Brain microvascular endothelial cell (primary cell): ENCODE data around the gene SLC25A33.

Experiments
- DNase-seq: peaks from one replicate; pipeline ENCODE4 v3.0.0-alpha.2; 2020
- H3K27ac ChIP-seq: fragments of 250-450 bp; sonication (Bioruptor Pico); 2 replicates; pipeline ENCODE4 v1.5.1; 2020; ENCODE audit warnings: mild to moderate bottlenecking, moderate library complexity
- H3K27me3 ChIP-seq: fragments of 250-450 bp; sonication (Bioruptor Pico); replicated peaks from 2 replicates; pipeline ENCODE4 v1.5.1; 2020; ENCODE audit warnings: mild to moderate bottlenecking
- H3K36me3 ChIP-seq: fragments of 250-450 bp; sonication (Bioruptor Pico); replicated peaks from 2 replicates; pipeline ENCODE4 v1.5.1; 2020; ENCODE audit warnings: mild to moderate bottlenecking
- H3K4me3 ChIP-seq: 2 replicates; pipeline ENCODE4 v1.5.1; 2011; ENCODE audit warnings: low read depth, mild to moderate bottlenecking, control low read depth, low read length, moderate library complexity
- CTCF ChIP-seq: IDR thresholded peaks from 2 replicates; pipeline ENCODE4 v1.5.1; 2011; ENCODE audit warnings: low read depth, mild to moderate bottlenecking, moderate library complexity, low read length, control low read depth, inconsistent platforms; ENCODE audit errors: missing control alignments
- in situ Hi-C: cut with HindIII; loops from 2 replicates; pipeline ENCODE4 v1.10.0; 2017; ENCODE audit warnings: low sequenced_read_pairs, low pct_ligation_motif_present

Gene SLC25A33

GRCh38 chr1:9604836-9605235, 65.6 kb downstream of the SLC25A33 start:
- Histone ChIP-seq H3K27ac (no peak overlapping the region), H3K4me3 (no peak overlapping the region), H3K36me3 (peaks cover 14% of the 10 kb centered on the region), H3K27me3 (no peaks in the 10 kb centered on the region)
- DNase-seq: no peak
- in situ Hi-C loops: no loop called here
- TF ChIP-seq CTCF: no peak

- TF ChIP-seq CTCF: no peak
- in situ Hi-C loops: no loop called here
Measured at GRCh38 chr1:9605946-9606455, 66.7 kb downstream of the SLC25A33 start.

GRCh38 chr1:9606458-9606857, 67.2 kb downstream of the SLC25A33 start:
- Histone ChIP-seq H3K27me3 (no peaks in the 10 kb centered on the region), H3K27ac (no peak overlapping the region), H3K4me3 (no peak overlapping the region), H3K36me3 (peaks cover 11% of the 10 kb centered on the region)
- no peak for DNase-seq
- TF ChIP-seq CTCF: no peak
- in situ Hi-C loops: no loop called here

More at GRCh38 chr1:9605946-9606455, 66.7 kb downstream of the SLC25A33 start:
- peaks cover 15% of the 10 kb centered on the region for H3K36me3 ChIP-seq
- no peaks in the 10 kb centered on the region for H3K27me3 ChIP-seq
- H3K27ac ChIP-seq: no peak overlapping the region
- DNase-seq: no peak
- no peak overlapping the region for H3K4me3 ChIP-seq

GRCh38 chr1:9606948-9607347, 67.7 kb downstream of the SLC25A33 start:
- Histone ChIP-seq H3K27me3 (no peaks in the 10 kb centered on the region), H3K36me3 (peaks cover 8% of the 10 kb centered on the region), H3K4me3 (no peak overlapping the region), H3K27ac (no peak overlapping the region)
- DNase-seq: no peak
- TF ChIP-seq CTCF: no peak
- in situ Hi-C loops: no loop called here

GRCh38 chr1:9607352-9607751, 68.1 kb downstream of the SLC25A33 start:
- in situ Hi-C loops: no loop called here
- no peaks in the 10 kb centered on the region for H3K27me3 ChIP-seq
- DNase-seq: no peak
- no peak overlapping the region for H3K4me3 ChIP-seq
- peaks cover 6% of the 10 kb centered on the region for H3K36me3 ChIP-seq
- TF ChIP-seq CTCF: no peak
- no peak overlapping the region for H3K27ac ChIP-seq

- in situ Hi-C loops: no loop called here
- no peak overlapping the region for H3K27ac ChIP-seq
- DNase-seq: no peak
- no peaks in the 10 kb centered on the region for H3K27me3 ChIP-seq
- peaks cover 8% of the 10 kb centered on the region for H3K36me3 ChIP-seq
- no peak overlapping the region for H3K4me3 ChIP-seq
- no peak for TF ChIP-seq CTCF
Measured at GRCh38 chr1:9609998-9610397, 70.7 kb downstream of the SLC25A33 start.
